Iris pigment epithelial cell (primary cell): ENCODE results near the gene LRRC36.
"Not testable (repeated sequence)": the region's sequence is repeated elsewhere in the genome, so short reads cannot be mapped to it uniquely, and the experiment has no call there.

ENCODE experiments used
- DNase-seq: peaks from one replicate; pipeline ENCODE4 v3.0.0-alpha.2; 2011; ENCODE audit warnings: low read depth

LRRC36 gene

GRCh38 chr16:67342616-67343015 is 16.0 kb downstream of the LRRC36 start:
- DNase-seq, result no peak

- DNase-seq, result no peak
Measured at GRCh38 chr16:67345401-67345800, 18.8 kb downstream of the LRRC36 start.

- no peak for DNase-seq
Measured at GRCh38 chr16:67346341-67346740, 19.7 kb downstream of the LRRC36 start.

GRCh38 chr16:67349172-67349571 is 22.6 kb downstream of the LRRC36 start:
- peak; percentile 28 for DNase-seq

- no peak for DNase-seq
Measured at GRCh38 chr16:67350324-67350723, 23.7 kb downstream of the LRRC36 start.

DNA sequence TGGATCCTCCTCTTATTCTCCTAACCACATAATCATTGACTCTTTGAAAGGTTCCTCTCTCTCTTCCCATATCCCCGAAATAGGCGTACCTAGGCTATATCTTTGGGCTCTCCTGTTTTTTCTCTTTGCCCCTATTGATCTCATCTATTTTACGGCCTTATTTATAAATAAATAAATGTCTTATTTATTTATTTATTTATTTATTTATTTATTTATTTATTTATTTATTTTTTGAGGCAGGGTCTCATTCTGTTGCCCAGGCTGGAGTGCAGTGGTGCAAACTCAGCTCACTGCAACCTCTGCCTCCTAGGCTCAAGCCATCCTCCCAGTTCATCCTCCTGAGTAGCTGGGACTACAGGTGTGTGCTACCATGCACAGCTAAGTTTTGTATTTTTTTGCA is 25.8 kb downstream of the LRRC36 start:
- not testable (repeated sequence) for DNase-seq

DNA sequence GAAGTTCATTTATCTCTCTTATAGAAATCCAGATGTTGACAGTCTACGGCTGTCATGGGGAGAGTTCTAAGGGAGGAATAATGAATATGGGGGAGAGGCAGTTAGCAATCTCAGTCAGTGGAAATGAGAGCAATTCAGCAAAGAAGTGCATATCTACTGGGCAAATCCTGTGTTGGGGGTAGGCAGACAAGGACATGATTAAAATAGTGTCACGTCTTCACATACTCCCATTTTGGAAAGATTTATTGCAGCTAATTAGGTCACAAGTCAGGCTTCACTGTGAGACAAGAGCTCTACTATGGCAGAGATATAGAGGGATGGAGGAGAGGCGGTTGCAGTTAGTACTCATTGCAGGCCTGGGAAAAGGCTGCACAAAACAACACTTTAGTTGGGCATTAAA is 29.8 kb downstream of the LRRC36 start:
- no peak for DNase-seq

GRCh38 chr16:67357561-67357960 is 30.9 kb downstream of the LRRC36 start:
- no peak for DNase-seq

GRCh38 chr16:67359540-67360269 is 33.1 kb downstream of the LRRC36 start:
- not testable (repeated sequence) for DNase-seq

GRCh38 chr16:67361038-67361437 is 34.4 kb downstream of the LRRC36 start:
- no peak for DNase-seq

- no peak for DNase-seq
Measured at GRCh38 chr16:67364600-67365235, 38.1 kb downstream of the LRRC36 start.

- DNase-seq, result no peak
Measured at GRCh38 chr16:67370661-67371060, 44.0 kb downstream of the LRRC36 start.

- no peak for DNase-seq
Measured at GRCh38 chr16:67372664-67373063, 46.0 kb downstream of the LRRC36 start.

- DNase-seq, result not testable (repeated sequence)
Measured at GRCh38 chr16:67376012-67376411, 49.4 kb downstream of the LRRC36 start.

GRCh38 chr16:67378642-67379041 is 52.0 kb downstream of the LRRC36 start:
- DNase-seq, result peak; percentile 58

GRCh38 chr16:67383284-67383683 is 56.7 kb downstream of the LRRC36 start:
- DNase-seq, result no peak

DNA sequence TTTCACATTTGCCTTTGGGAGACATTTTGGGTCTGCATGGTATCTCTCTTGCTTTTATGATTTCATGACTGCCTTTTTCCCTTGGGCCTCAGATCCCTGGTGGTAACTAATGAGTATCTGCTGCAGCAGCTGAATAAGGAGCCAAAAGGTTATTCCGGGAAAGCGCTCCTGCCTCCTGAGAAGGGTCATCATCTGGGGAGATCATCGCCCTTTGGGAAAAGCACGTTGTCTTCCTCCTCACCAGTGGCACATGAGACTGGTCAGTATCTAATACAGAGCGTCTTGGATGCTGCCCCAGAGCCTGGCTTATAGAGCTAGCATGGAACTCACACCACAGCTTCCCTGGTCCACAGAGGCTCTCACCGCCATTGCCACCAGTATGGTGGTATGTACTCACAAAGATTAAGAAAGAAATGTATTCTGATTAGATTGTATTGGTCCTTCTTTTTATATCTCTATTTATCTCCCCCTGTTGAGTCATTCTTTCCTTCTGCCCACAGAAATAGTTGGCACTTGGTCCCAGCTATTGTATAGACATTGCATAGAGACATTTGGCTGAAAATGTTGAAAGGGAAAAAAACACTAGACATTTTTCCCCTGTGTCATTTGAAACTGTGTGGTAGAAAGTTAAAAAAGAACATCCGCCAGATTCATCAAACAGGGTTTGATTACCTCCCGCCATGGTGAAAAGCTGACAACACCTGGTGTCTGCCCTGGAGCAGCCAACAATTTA is 58.3 kb downstream of the LRRC36 start:
- no peak for DNase-seq

DNA sequence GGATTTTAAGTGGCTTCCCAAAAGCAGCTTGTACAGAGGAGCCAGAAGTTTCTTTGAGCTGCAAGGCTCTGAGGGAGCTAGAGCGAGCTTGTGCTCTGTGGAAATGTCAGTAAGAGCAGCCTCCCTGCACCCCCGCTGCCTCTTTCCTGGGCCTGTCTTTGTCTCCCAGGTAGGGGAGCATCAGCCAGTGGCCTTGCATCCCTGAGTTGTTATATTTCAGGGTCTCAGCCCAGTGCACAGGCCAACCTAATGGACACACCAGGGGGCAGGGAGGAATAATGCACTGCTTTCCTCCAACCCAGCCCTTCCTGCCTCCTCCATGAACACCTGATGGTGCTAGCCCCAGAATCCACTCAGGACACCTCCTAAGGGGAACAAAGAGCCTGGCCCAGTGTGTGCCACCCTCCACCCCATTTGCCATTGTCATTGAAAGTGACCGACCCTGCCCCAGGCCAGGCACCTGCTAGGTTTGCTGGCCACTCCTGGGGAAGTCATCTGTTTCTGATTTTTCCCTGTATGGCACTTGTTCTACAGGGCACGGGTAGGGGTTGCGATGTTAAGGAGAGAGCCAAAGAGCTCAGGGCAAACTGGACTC is 60.3 kb downstream of the LRRC36 start:
- no peak for DNase-seq

DNA sequence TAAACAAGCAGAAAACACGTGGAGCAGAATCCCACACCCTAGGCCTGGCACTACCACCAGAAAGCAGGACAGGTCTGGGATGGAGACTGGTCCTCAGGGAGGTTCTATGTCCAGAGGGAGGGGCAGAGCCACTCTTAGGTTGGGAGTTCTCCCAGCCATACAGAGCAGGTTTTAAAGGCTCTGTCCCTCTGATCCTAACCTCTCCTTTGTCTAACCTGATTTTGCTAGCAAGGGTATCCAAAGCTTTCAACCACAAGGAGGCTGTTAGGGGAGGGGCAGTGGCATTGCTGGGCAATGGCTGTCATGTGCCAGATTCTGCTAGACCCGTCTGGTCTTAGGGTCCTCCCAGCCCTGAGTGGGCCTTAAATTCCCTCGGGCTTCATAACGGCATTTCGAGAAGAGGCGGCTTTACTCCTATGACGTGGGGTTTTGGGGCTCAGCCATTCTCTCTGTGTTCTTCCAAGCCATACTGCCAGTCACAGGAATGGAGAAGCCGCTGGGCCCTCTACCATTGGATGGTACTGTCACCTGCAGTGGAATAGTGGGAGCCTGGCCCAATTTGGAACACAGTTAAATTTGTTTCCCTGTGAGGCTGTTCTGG is 61.0 kb downstream of the LRRC36 start:
- DNase-seq, result no peak

GRCh38 chr16:67388191-67388590 is 61.6 kb downstream of the LRRC36 start:
- DNase-seq, result no peak

GRCh38 chr16:67388591-67388990 is 62.0 kb downstream of the LRRC36 start:
- no peak for DNase-seq
